Aorta (tissue), 5 donors: ENCODE data around the gene PITX3. TPM values are rescaled to one million over a fixed set of nuclear protein-coding genes. Genes with fewer than 3 reads are reported as not detected.
"Not testable (repeated sequence)": the region's sequence is repeated elsewhere in the genome, so short reads cannot be mapped to it uniquely, and the experiment has no call there.

Experiments
- ATAC-seq: fragments of 200-7000 bp; cut with Tn5 transposase; one replicate; pipeline ENCODE4 v1.9.1; 2022; ENCODE audit warnings: moderate library complexity; ENCODE audit not compliant: low FRiP score
- DNase-seq, 2 donors: peaks; one replicate each; pipeline ENCODE4 v3.0.0-alpha.2; 2020
- H3K27ac ChIP-seq, 2 donors: one replicate each; pipeline ENCODE4 v1.5.1; 2013; ENCODE audit warnings: low read length in 2 of 2, mild to moderate bottlenecking in 2 of 2, moderate library complexity in 2 of 2, control low read depth in 1 of 2, inconsistent platforms in 1 of 2, low read depth in 1 of 2
- H3K27me3 ChIP-seq, 2 donors: one replicate each; pipeline ENCODE4 v1.6.1; 2013; ENCODE audit warnings: control low read depth in 1 of 2, low read length in 1 of 2, mild to moderate bottlenecking in 1 of 2, moderate library complexity in 1 of 2; ENCODE audit not compliant: insufficient read depth in 2 of 2, control insufficient read depth in 1 of 2
- H3K36me3 ChIP-seq, 2 donors: one replicate each; pipeline ENCODE4 v1.6.1; 2013; ENCODE audit warnings: control low read depth in 1 of 2, low read length in 1 of 2, mild to moderate bottlenecking in 1 of 2; ENCODE audit not compliant: insufficient read depth in 2 of 2, control insufficient read depth in 1 of 2
- H3K4me1 ChIP-seq, 2 donors: one replicate each; pipeline ENCODE4 v1.6.1; 2013; ENCODE audit warnings: low read length in 2 of 2, control low read depth in 1 of 2, mild to moderate bottlenecking in 1 of 2, moderate library complexity in 1 of 2; ENCODE audit not compliant: insufficient read depth in 2 of 2, control insufficient read depth in 1 of 2
- H3K4me3 ChIP-seq, 2 donors: one replicate each; pipeline ENCODE4 v1.5.1; 2013; ENCODE audit warnings: low read length in 2 of 2, control low read depth in 1 of 2, mild to moderate bottlenecking in 1 of 2
- H3K9me3 ChIP-seq: one replicate; pipeline ENCODE4 v1.6.1; 2013; ENCODE audit warnings: mild to moderate bottlenecking, low read length; ENCODE audit not compliant: control insufficient read depth
- WGBS, 2 donors: extraction: QIAGEN DNeasy Blood & Tissue Kit; methylation state at CpG; one replicate each; pipeline ENCODE4 v1.1.7; 2013; 5-methylcytosine and 5-hydroxymethylcytosine counted together
- intact Hi-C, 2 donors: fragments of 100-400 bp; cut with DNase I; formaldehyde crosslinking; loops; one replicate each; pipeline versions ENCODE4 v1.14.2 to v1.15.0; 2022
- polyA plus RNA-seq, 2 donors: library from polyadenylated mRNA; stranded (reverse); fragments of 200-250 nt; gene quantifications; one replicate each; pipeline ENCODE4 v1.2.3, GENCODE V29; 2013
- total RNA-seq, 2 donors: library from RNA; stranded (reverse); fragmentation: NEBNext Ultra II Directional; extraction: Animal tissue kit (Norgen Biotek cat#: 25700); gene quantifications; one replicate each; pipeline ENCODE4 v1.2.1, GENCODE V29; 2021
- donor health status: healthy with polysubstance abuse.
- donor health status: Bipolar disorder and iron deficiency.
- donor health status: DM: no; HTN: no; CAD: no.
- donor health status: DM: no; HTN: no; CAD: no.
- donor health status: DM: yes; HTN: yes; CAD: no.

The PITX3 gene
- total and polyA plus RNA-seq, 4 donors = 0.13 TPM; not detected in 3

GRCh38 chr10:102202386-102202785 lies 38.9 kb downstream of the PITX3 start:
- intact Hi-C loops = no loop called here
- no peak for ATAC-seq
- H3K27ac ChIP-seq = no peak overlapping the region
- no peaks in the 10 kb centered on the region for H3K36me3 ChIP-seq
- no peaks in the 10 kb centered on the region for H3K4me1 ChIP-seq
- H3K4me3 ChIP-seq = no peak overlapping the region
- H3K9me3 ChIP-seq = peaks cover 6% of the 10 kb centered on the region
- peaks cover 0 to 4% of the 10 kb centered on the region in 2 donors for H3K27me3 ChIP-seq
- 77 to 81% methylated on average over 1 of the region's 1 CpG for WGBS, 2 donors
- no peak for DNase-seq

GRCh38 chr10:102200751-102201640 lies 40.3 kb downstream of the PITX3 start:
- WGBS, 2 donors = 90 to 91% methylated on average over 34 of the region's 34 CpGs

GRCh38 chr10:102198027-102198426 lies 43.3 kb downstream of the PITX3 start:
- H3K27ac ChIP-seq = no peak overlapping the region
- ATAC-seq (no peak), DNase-seq (no peak)
- peaks cover 0 to 2% of the 10 kb centered on the region in 2 donors for H3K27me3 ChIP-seq
- H3K4me1 ChIP-seq = no peaks in the 10 kb centered on the region
- WGBS, 2 donors = 75 to 79% methylated on average over 2 of the region's 2 CpGs
- H3K36me3 ChIP-seq = no peaks in the 10 kb centered on the region
- H3K9me3 ChIP-seq = no peaks in the 10 kb centered on the region
- no peak overlapping the region for H3K4me3 ChIP-seq
- intact Hi-C loops = no loop called here

More at GRCh38 chr10:102200751-102201640, 40.3 kb downstream of the PITX3 start:
- DNase-seq (no peak), ATAC-seq (no peak)
- Histone ChIP-seq H3K4me3 (no peak overlapping the region), H3K27me3 (peaks cover 0 to 4% of the 10 kb centered on the region in 2 donors), H3K27ac (no peak overlapping the region), H3K4me1 (no peaks in the 10 kb centered on the region), H3K9me3 (peaks cover 6% of the 10 kb centered on the region), H3K36me3 (no peaks in the 10 kb centered on the region)
- intact Hi-C loops = no loop called here

- no peaks in the 10 kb centered on the region for H3K4me1 ChIP-seq
- 68 to 76% methylated on average over 2 of the region's 2 CpGs for WGBS, 2 donors
- intact Hi-C loops = no loop called here
These were observed 44.4 kb downstream of the PITX3 start for GRCh38 chr10:102196893-102197292.

GRCh38 chr10:102195296-102195870 lies 45.9 kb downstream of the PITX3 start:
- Histone ChIP-seq H3K4me3 (no peak overlapping the region), H3K36me3 (no peaks in the 10 kb centered on the region), H3K27me3 (no peaks in the 10 kb centered on the region), H3K4me1 (no peaks in the 10 kb centered on the region), H3K9me3 (no peaks in the 10 kb centered on the region), H3K27ac (no peak overlapping the region)
- WGBS, 2 donors = 78 to 79% methylated on average over 6 of the region's 6 CpGs
- intact Hi-C loops = no loop called here
- ATAC-seq = no peak
- no peak for DNase-seq

More at GRCh38 chr10:102196893-102197292, 44.4 kb downstream of the PITX3 start:
- Histone ChIP-seq H3K36me3 (no peaks in the 10 kb centered on the region), H3K27me3 (no peaks in the 10 kb centered on the region), H3K4me3 (no peak overlapping the region), H3K9me3 (no peaks in the 10 kb centered on the region), H3K27ac (no peak overlapping the region)
- no peak for ATAC-seq
- DNase-seq = no peak

- Histone ChIP-seq H3K9me3 (no peaks in the 10 kb centered on the region), H3K4me1 (no peaks in the 10 kb centered on the region), H3K27me3 (no peaks in the 10 kb centered on the region), H3K4me3 (no peak overlapping the region), H3K27ac (no peak overlapping the region), H3K36me3 (no peaks in the 10 kb centered on the region)
- DNase-seq (no peak), ATAC-seq (no peak)
- WGBS, 2 donors = 76 to 82% methylated on average over 7 of the region's 7 CpGs
- intact Hi-C loops = no loop called here
These were observed 49.4 kb downstream of the PITX3 start for GRCh38 chr10:102191956-102192355.

- H3K27me3 ChIP-seq, intact Hi-C loops, H3K36me3 ChIP-seq, H3K9me3 ChIP-seq, DNase-seq, H3K4me1 ChIP-seq, H3K4me3 ChIP-seq, H3K27ac ChIP-seq, ATAC-seq: not testable (repeated sequence)
- 76 to 82% methylated on average over 7 of the region's 7 CpGs for WGBS, 2 donors
These were observed 52.1 kb downstream of the PITX3 start for GRCh38 chr10:102188941-102189898.

- intact Hi-C loops = no loop called here
- Histone ChIP-seq H3K27ac (no peak overlapping the region), H3K4me3 (no peak overlapping the region), H3K4me1 (no peaks in the 10 kb centered on the region), H3K9me3 (no peaks in the 10 kb centered on the region), H3K36me3 (no peaks in the 10 kb centered on the region), H3K27me3 (no peaks in the 10 kb centered on the region)
- WGBS, 2 donors = 68 to 69% methylated on average over 3 of the region's 3 CpGs
- peak in 1 of 2 donors; percentile 57 for DNase-seq
- ATAC-seq = no peak
These were observed 52.9 kb downstream of the PITX3 start for GRCh38 chr10:102188298-102188940.
